HG03432 (cell line): ENCODE data around the gene G3BP2.

Source experiments
- ATAC-seq: cut with Tn5 transposase; IDR thresholded peaks from one replicate; pipeline ENCODE4 v1.9.1; 2021; ENCODE audit warnings: mild to moderate bottlenecking, moderate library complexity; ENCODE audit not compliant: unreplicated experiment

The G3BP2 gene

GRCh38 chr4:75644095-75644494 lies 29.1 kb downstream of the G3BP2 start:
- ATAC-seq: no peak

GRCh38 chr4:75643651-75644050 lies 29.6 kb downstream of the G3BP2 start:
- ATAC-seq: no peak

- no peak for ATAC-seq
These were observed 34.0 kb downstream of the G3BP2 start for GRCh38 chr4:75639124-75639695.

DNA sequence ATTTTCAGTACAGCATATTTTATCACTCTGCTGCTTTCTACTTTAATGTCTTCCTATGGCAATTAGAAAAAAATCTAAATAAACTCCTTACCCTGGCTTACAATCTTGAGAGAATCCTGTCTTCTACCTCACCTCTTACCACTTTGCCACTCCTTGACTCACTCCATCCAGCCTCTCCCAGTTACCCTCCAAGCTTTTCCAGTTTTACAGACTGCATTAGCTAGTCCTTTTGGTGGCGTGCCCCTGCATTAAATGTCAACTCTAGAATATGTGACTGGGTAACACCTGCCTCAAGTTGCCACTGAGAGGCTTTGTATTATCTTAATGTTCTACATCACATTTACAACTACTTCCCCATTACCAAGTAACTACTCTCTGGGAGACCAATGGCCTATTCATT lies 35.4 kb downstream of the G3BP2 start:
- ATAC-seq: no peak

- no peak for ATAC-seq
These were observed 36.0 kb downstream of the G3BP2 start for GRCh38 chr4:75637176-75637575.

GRCh38 chr4:75634951-75635350 lies 38.3 kb downstream of the G3BP2 start:
- ATAC-seq: no peak

- no peak for ATAC-seq
These were observed 38.9 kb downstream of the G3BP2 start for GRCh38 chr4:75634281-75634680.

- no peak for ATAC-seq
These were observed 39.4 kb downstream of the G3BP2 start for GRCh38 chr4:75633846-75634245.

DNA sequence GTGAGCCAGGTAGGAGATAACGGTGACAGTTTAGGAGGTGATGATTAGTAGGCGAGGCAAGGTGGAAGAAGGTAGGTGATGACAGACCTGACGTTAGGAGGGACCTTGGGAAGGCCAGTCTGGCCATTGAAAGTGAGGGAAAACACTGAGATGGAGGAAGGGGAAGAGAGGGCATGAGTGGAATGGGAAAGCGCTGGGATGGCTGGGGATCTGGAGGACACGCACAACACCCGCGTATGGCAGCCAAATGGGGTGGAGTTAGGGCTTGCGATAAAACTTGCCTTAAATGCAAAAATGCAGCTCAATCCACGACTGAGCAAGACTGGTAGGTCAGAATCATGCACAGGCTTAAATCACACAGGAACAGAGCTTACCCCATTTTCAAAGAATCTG lies 42.3 kb downstream of the G3BP2 start:
- no peak for ATAC-seq

DNA sequence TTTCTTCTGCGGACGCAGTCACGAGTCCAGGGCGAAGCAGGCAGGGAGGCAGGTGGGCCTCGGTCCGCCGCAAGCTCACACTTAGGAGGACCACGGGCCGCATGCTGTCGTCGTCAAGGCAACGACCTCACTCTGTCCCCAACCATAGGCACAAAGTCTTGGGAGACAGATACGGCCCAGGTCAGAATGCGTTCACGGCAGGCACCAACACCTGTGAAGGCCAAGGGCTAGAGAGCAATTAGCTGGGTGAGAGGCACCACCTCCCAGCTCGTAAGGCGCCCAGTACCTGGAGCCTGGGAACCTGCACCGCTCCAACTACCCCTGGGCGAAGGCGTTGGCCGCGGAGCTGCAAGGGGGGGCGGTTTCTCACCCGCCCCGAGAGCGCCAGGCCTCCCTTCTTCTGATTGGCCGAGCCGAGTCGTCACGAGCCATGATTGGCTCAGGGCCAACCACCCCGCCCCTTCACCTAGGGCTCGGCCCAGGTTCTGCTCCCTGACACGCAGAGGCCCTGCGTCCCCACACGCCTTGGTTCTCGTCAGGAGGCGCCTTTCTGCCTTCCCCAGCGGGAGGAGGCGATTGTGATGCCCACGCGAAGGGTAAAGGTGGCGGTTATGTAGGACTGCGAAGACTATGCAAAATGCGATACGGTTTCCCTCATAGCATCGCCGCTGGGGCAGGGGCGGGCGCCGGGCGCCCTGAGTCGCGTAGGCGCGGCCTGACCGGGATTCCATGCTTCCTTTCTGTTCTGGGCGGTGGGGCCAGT lies 42.9 kb downstream of the G3BP2 start, which contains the start of gene CDKL2:
Gene CDKL2 (minus strand): TSS at position 355 of the 763 bp plus-strand sequence. CDS start 4,540 bp downstream, outside the sequence.
- peak; percentile 100 for ATAC-seq

DNA sequence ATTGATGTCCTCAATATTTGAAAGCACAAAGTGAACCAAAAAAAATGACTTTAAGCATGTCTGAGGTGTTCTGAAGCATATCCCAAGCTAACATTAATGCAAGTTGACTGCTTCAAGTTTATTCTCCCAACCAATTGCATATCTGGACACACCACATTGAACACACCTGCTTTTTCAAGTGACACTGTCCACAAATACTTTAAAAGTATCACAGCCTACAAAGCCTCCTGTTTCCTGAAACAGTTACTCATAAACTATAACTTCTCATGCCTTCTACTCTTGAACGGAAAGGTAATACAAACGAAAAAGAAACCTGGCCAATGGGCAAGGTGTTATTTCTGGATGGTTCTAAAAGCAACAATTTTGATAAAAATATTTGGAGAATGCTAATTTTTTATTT lies 44.0 kb downstream of the G3BP2 start:
- ATAC-seq: no peak

DNA sequence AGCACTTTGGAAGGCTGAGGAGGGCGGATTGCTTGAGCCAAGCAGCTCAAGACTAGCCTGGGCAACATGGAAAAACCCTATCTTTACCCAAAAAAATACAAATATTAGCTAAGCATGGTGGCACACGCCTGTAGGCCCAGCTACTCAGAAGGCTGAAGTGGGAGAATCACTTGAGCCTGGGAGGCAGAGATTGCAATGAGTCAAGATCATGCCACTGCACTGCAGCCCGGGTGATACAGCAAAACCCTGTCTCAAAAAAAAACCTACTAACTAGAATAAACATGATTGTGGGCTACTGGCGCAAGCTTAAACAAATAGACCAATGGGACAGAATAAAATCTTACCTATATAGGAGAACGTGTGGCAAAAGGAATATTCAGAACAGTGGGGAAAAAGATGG lies 50.2 kb downstream of the G3BP2 start:
- ATAC-seq: no peak

GRCh38 chr4:75621715-75622114 lies 51.5 kb downstream of the G3BP2 start:
- ATAC-seq: no peak

DNA sequence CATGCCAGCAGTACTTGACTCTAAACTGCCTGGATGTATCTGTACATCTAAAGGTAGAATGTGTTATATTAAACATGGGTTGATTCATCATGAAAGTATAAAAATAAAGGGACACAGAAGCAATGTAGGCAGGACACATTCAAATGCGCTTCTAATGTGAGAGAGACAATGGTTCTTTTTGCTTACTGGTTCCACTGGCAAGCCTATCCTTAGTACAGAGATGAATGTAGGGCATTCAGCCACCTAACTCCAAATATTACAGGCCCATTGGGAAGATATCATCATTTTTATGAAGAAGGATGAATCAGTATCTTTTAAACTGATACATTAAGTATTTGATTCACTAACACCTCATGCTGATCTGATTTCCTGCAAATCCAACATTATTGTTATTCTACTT lies 60.9 kb downstream of the G3BP2 start:
- no peak for ATAC-seq

DNA sequence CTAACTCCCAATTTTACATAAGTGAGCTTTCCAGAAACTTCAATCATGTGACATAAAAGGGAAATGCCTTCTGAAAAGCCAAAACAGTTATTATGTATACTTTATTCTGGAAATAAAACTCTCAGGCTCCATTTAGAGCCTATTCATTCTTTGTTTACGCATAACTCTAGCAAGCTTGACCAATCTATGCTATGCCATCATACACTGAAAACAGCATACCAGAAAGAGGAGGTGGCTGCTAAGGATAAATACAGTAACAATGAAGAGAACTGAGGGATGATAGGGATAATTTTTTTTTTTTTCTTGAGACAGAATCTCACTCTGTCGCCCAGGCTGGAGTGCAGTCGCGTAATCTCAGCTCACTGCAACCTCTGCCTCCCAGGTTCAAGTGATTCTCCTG lies 67.3 kb downstream of the G3BP2 start:
- no peak for ATAC-seq

DNA sequence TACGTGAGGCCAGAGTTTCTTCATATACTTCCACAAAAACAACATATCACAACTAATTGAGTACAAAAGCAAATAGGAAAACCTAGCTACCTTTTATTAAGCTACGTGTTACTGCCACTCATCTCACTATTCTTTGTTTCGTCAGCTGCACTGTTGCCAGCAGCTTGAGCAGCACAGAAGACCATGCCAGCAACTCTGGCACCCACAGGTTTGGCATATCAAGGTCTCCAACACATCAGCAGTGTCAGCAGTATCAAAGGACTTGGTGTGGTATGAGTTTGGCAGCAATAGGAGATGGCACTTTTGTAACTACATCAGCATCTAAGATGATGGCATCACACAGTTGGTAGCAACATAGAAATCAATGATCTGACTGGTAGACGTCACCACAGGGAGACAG lies 73.6 kb downstream of the G3BP2 start:
- ATAC-seq: no peak

GRCh38 chr4:75598390-75598789 lies 74.8 kb downstream of the G3BP2 start:
- no peak for ATAC-seq

DNA sequence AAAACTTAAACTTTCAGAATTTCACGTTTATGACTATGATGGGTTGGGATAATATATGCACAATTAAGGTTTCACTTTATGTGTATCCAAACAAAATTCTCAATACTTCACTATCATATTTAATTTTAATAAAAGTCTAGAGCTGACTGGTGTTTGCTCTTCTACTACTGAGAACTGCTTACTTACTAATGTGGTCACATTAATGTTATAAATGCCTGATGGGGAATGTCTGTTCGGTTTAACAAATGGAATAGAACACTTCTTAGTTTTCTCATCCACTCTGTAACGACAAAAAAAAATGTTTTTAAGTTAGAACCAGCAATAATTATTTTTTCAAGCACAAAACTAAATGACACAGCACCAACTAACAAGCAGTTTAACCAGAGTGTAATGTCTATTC lies 77.2 kb downstream of the G3BP2 start:
- no peak for ATAC-seq

DNA sequence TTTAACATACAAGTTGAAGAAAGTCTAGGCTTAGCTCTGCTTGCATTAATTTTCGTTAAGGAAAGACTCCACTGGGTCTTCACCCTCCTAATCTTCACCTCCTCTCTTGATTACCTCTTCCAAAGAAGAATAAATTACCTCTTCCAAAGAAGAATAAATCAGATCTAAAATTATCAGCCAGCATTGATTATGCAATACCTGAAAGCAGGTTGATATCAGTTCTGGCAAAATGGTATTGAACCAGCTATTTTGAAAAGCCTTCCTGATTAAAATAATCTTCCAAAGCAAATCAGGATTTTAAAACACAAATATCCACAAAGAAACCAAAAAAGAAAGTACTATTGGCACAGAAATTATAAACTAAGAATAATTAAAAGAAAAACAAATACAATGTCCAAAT lies 79.8 kb downstream of the G3BP2 start:
- no peak for ATAC-seq
